HUES64 (cell line): ENCODE data around the gene GNB4.
A peak's percentile ranks its signal among the peaks of the same experiment; 100 is the strongest.

Experiments used
- H3K27ac ChIP-seq: 2 replicates; pipeline ENCODE4 v1.7.0; 2013; ENCODE audit warnings: low read depth, low read length, inconsistent platforms
- H3K27me3 ChIP-seq: 2 replicates; pipeline ENCODE4 v1.6.1; 2013; ENCODE audit warnings: mild to moderate bottlenecking, low read length; ENCODE audit not compliant: insufficient read depth
- H3K36me3 ChIP-seq: 2 replicates; pipeline ENCODE4 v1.6.1; 2013; ENCODE audit warnings: mild to moderate bottlenecking, low read length; ENCODE audit not compliant: insufficient read depth
- H3K4me1 ChIP-seq: 2 replicates; pipeline ENCODE4 v1.6.1; 2013; ENCODE audit warnings: mild to moderate bottlenecking, low read length, moderate library complexity; ENCODE audit not compliant: insufficient read depth
- H3K4me3 ChIP-seq: 2 replicates; pipeline ENCODE4 v1.5.1; 2013; ENCODE audit warnings: mild to moderate bottlenecking, low read length, moderate library complexity
- H3K9ac ChIP-seq: 2 replicates; pipeline ENCODE4 v1.6.1; 2013; ENCODE audit warnings: mild to moderate bottlenecking, low read depth, low read length
- H3K9me3 ChIP-seq: 2 replicates; pipeline ENCODE4 v1.6.1; 2013; ENCODE audit warnings: low read depth, low read length; ENCODE audit not compliant: insufficient read depth
- WGBS: fragments of 150-250, 120-280 bp; methylation state at CpG from one replicate; pipeline ENCODE4 v1.1.7; 2013; ENCODE audit warnings: missing lambda C conversion rate; 5-methylcytosine and 5-hydroxymethylcytosine counted together

Gene GNB4

GRCh38 chr3:179363332-179363731 is 87.9 kb downstream of the GNB4 start:
- Histone ChIP-seq H3K9me3 (no peaks in the 10 kb centered on the region), H3K4me1 (no peaks in the 10 kb centered on the region), H3K27me3 (no peaks in the 10 kb centered on the region), H3K27ac (no peak overlapping the region), H3K9ac (no peak overlapping the region), H3K36me3 (peaks cover 87% of the 10 kb centered on the region), H3K4me3 (no peak overlapping the region)
- WGBS: 100% methylated on average over 4 of the region's 5 CpGs

DNA sequence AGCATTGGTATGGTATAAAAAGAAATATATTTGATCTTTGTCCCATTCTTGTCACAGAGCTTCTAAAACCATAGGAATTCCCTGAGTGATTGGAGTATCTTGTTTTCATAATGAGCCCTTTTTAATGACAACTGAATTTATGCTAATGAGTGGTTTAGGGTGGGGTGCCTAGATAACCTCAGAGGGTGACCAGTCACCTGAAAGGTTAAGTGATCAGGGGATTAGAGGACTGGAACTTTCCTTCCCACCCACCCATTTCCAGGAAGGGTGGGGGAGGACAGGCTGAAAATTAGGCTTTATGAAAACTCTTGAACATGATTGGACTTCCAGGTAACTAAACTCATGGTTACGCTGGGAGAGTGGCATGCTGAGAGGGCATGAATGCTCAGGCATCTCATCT is 95.3 kb downstream of the GNB4 start:
- Histone ChIP-seq H3K9ac (no peak overlapping the region), H3K4me1 (no peaks in the 10 kb centered on the region), H3K27me3 (no peaks in the 10 kb centered on the region), H3K4me3 (no peak overlapping the region), H3K9me3 (no peaks in the 10 kb centered on the region), H3K36me3 (peaks cover 82% of the 10 kb centered on the region), H3K27ac (no peak overlapping the region)
- 94% methylated on average over 1 of the region's 1 CpG for WGBS

- Histone ChIP-seq H3K36me3 (peaks cover 34% of the 10 kb centered on the region), H3K4me1 (peaks cover 7% of the 10 kb centered on the region; the same call in 1 of the 2 replicates), H3K27me3 (no peaks in the 10 kb centered on the region), H3K27ac (no peak overlapping the region), H3K9ac (peak overlapping the region; percentile 70), H3K4me3 (peak overlapping the region; percentile 93), H3K9me3 (no peaks in the 10 kb centered on the region)
- 55% methylated on average over 3 of the region's 5 CpGs for WGBS
Observed at GRCh38 chr3:179348325-179349013, 102.8 kb downstream of the GNB4 start.

- Histone ChIP-seq H3K4me1 (peaks cover 7% of the 10 kb centered on the region; the same call in 1 of the 2 replicates), H3K27ac (peak within 1 kb of the TSS; percentile 70), H3K27me3 (no peaks in the 10 kb centered on the region), H3K36me3 (peaks cover 29% of the 10 kb centered on the region), H3K4me3 (peak within 1 kb of the TSS; percentile 93), H3K9ac (peak within 1 kb of the TSS; percentile 70), H3K9me3 (no peaks in the 10 kb centered on the region)
- WGBS: under 1% methylated on average over 62 of the region's 63 CpGs
Observed at GRCh38 chr3:179347345-179348194, 103.7 kb downstream of the GNB4 start, which contains the start of gene MFN1. TSS of gene MFN1 (plus strand) at chr3:179347709. CDS start at chr3:179348852, 1,143 bp downstream.
